Memory B cell (primary cell): ENCODE measurements around the gene PF4V1.

Source experiments
- ATAC-seq: fragments of 150-1000 bp; cut with Tn5 transposase; 2 replicates; pipeline ENCODE4 v1.10.0; 2021; ENCODE audit warnings: low read depth, mild to moderate bottlenecking, moderate library complexity
- DNase-seq, 2 donors: peaks; one replicate each; pipeline ENCODE4 v3.0.0; 2022; ENCODE audit warnings: low spot score in 2 of 2
- H3K27ac Mint-ChIP-seq: one replicate; pipeline ENCODE4 v1.8.0; 2022; ENCODE audit warnings: mild to moderate bottlenecking, moderate library complexity, mixed read lengths
- H3K27me3 Mint-ChIP-seq: one replicate; pipeline ENCODE4 v1.8.0; 2022; ENCODE audit warnings: mixed read lengths
- H3K36me3 Mint-ChIP-seq: one replicate; pipeline ENCODE4 v1.8.0; 2022; ENCODE audit warnings: mild to moderate bottlenecking, mixed read lengths
- H3K4me1 Mint-ChIP-seq: one replicate; pipeline ENCODE4 v1.8.0; 2022; ENCODE audit warnings: mixed read lengths
- H3K4me3 Mint-ChIP-seq: one replicate; pipeline ENCODE4 v1.8.0; 2022; ENCODE audit warnings: mild to moderate bottlenecking, moderate library complexity, mixed read lengths
- H3K9me3 Mint-ChIP-seq: one replicate; pipeline ENCODE4 v1.8.0; 2022; ENCODE audit warnings: mixed read lengths

Gene PF4V1

GRCh38 chr4:73869130-73870055, 16.3 kb downstream of the PF4V1 start, which contains the start of gene CXCL1:
Gene CXCL1 (plus strand): TSS chr4:73869393. CDS start chr4:73869471, 78 bp downstream.
- Mint-ChIP-seq H3K27ac (no peak within 1 kb of the TSS), H3K36me3 (no peaks in the 10 kb centered on the region), H3K4me3 (no peak within 1 kb of the TSS), H3K4me1 (no peaks in the 10 kb centered on the region), H3K27me3 (peaks cover 4% of the 10 kb centered on the region), H3K9me3 (no peaks in the 10 kb centered on the region)
- DNase-seq, result no peak
- ATAC-seq, result no peak

- Mint-ChIP-seq H3K27me3 (peaks cover 4% of the 10 kb centered on the region), H3K4me1 (no peaks in the 10 kb centered on the region), H3K9me3 (no peaks in the 10 kb centered on the region), H3K4me3 (no peak overlapping the region), H3K36me3 (no peaks in the 10 kb centered on the region), H3K27ac (no peak overlapping the region)
- ATAC-seq (no peak), DNase-seq (no peak)
Observed at GRCh38 chr4:73870260-73870659, 17.2 kb downstream of the PF4V1 start.

- H3K27ac Mint-ChIP-seq, result no peak overlapping the region
- H3K4me1 Mint-ChIP-seq, result no peaks in the 10 kb centered on the region
- ATAC-seq, result no peak
- peaks cover 4% of the 10 kb centered on the region for H3K27me3 Mint-ChIP-seq
- H3K4me3 Mint-ChIP-seq, result no peak overlapping the region
- no peaks in the 10 kb centered on the region for H3K9me3 Mint-ChIP-seq
- no peaks in the 10 kb centered on the region for H3K36me3 Mint-ChIP-seq
- DNase-seq, result no peak
Observed at GRCh38 chr4:73870768-73871167, 17.7 kb downstream of the PF4V1 start.

GRCh38 chr4:73871511-73872310, 18.6 kb downstream of the PF4V1 start:
- no peaks in the 10 kb centered on the region for H3K9me3 Mint-ChIP-seq
- DNase-seq (no peak), ATAC-seq (no peak)
- H3K27me3 Mint-ChIP-seq, result peaks cover 4% of the 10 kb centered on the region
- no peak overlapping the region for H3K4me3 Mint-ChIP-seq
- H3K27ac Mint-ChIP-seq, result no peak overlapping the region
- H3K36me3 Mint-ChIP-seq, result no peaks in the 10 kb centered on the region
- no peaks in the 10 kb centered on the region for H3K4me1 Mint-ChIP-seq

GRCh38 chr4:73872316-73873108, 19.4 kb downstream of the PF4V1 start:
- H3K27me3 Mint-ChIP-seq, result peaks cover 4% of the 10 kb centered on the region
- no peaks in the 10 kb centered on the region for H3K36me3 Mint-ChIP-seq
- H3K27ac Mint-ChIP-seq, result no peak overlapping the region
- DNase-seq, result no peak
- H3K4me3 Mint-ChIP-seq, result no peak overlapping the region
- no peaks in the 10 kb centered on the region for H3K9me3 Mint-ChIP-seq
- ATAC-seq, result no peak
- H3K4me1 Mint-ChIP-seq, result no peaks in the 10 kb centered on the region

GRCh38 chr4:73874386-73874785, 21.3 kb downstream of the PF4V1 start:
- ATAC-seq, result no peak
- Mint-ChIP-seq H3K27ac (no peak overlapping the region), H3K4me1 (no peaks in the 10 kb centered on the region), H3K27me3 (peaks cover 4% of the 10 kb centered on the region), H3K4me3 (no peak overlapping the region), H3K36me3 (no peaks in the 10 kb centered on the region), H3K9me3 (no peaks in the 10 kb centered on the region)
- DNase-seq, result no peak

GRCh38 chr4:73875401-73875800, 22.3 kb downstream of the PF4V1 start:
- Mint-ChIP-seq H3K4me3 (no peak overlapping the region), H3K4me1 (no peaks in the 10 kb centered on the region), H3K9me3 (no peaks in the 10 kb centered on the region), H3K36me3 (no peaks in the 10 kb centered on the region), H3K27me3 (no peaks in the 10 kb centered on the region), H3K27ac (no peak overlapping the region)
- DNase-seq (no peak), ATAC-seq (no peak)

- Mint-ChIP-seq H3K27ac (no peak overlapping the region), H3K4me1 (no peaks in the 10 kb centered on the region), H3K36me3 (no peaks in the 10 kb centered on the region), H3K27me3 (peaks cover 3% of the 10 kb centered on the region), H3K9me3 (no peaks in the 10 kb centered on the region), H3K4me3 (no peak overlapping the region)
- DNase-seq (no peak), ATAC-seq (no peak)
Observed at GRCh38 chr4:73883306-73883705, 30.2 kb downstream of the PF4V1 start.

GRCh38 chr4:73885574-73886267, 32.6 kb downstream of the PF4V1 start:
- H3K4me1 Mint-ChIP-seq, result no peaks in the 10 kb centered on the region
- DNase-seq, result no peak
- ATAC-seq, result no peak

GRCh38 chr4:73891326-73891725, 38.2 kb downstream of the PF4V1 start:
- H3K4me3 Mint-ChIP-seq, result no peak overlapping the region
- no peaks in the 10 kb centered on the region for H3K4me1 Mint-ChIP-seq
- H3K27ac Mint-ChIP-seq, result no peak overlapping the region
- DNase-seq (no peak), ATAC-seq (no peak)
- peaks cover 1% of the 10 kb centered on the region for H3K27me3 Mint-ChIP-seq
- no peaks in the 10 kb centered on the region for H3K9me3 Mint-ChIP-seq
- H3K36me3 Mint-ChIP-seq, result no peaks in the 10 kb centered on the region

More at GRCh38 chr4:73885574-73886267, 32.6 kb downstream of the PF4V1 start:
- Mint-ChIP-seq H3K27ac (no peak overlapping the region), H3K36me3 (no peaks in the 10 kb centered on the region), H3K9me3 (no peaks in the 10 kb centered on the region), H3K27me3 (peaks cover 3% of the 10 kb centered on the region), H3K4me3 (no peak overlapping the region)

- Mint-ChIP-seq H3K36me3 (no peaks in the 10 kb centered on the region), H3K27ac (no peak overlapping the region), H3K27me3 (peaks cover 1% of the 10 kb centered on the region), H3K4me1 (no peaks in the 10 kb centered on the region), H3K9me3 (no peaks in the 10 kb centered on the region), H3K4me3 (no peak overlapping the region)
- DNase-seq, result no peak
- no peak for ATAC-seq
Observed at GRCh38 chr4:73891739-73892405, 38.8 kb downstream of the PF4V1 start.

- H3K4me1 Mint-ChIP-seq, result no peaks in the 10 kb centered on the region
- H3K9me3 Mint-ChIP-seq, result no peaks in the 10 kb centered on the region
- no peak for ATAC-seq
- peaks cover 1% of the 10 kb centered on the region for H3K27me3 Mint-ChIP-seq
- no peaks in the 10 kb centered on the region for H3K36me3 Mint-ChIP-seq
- H3K27ac Mint-ChIP-seq, result no peak overlapping the region
- no peak for DNase-seq
- H3K4me3 Mint-ChIP-seq, result no peak overlapping the region
Observed at GRCh38 chr4:73892966-73893365, 39.9 kb downstream of the PF4V1 start.

GRCh38 chr4:73894001-73894400, 40.9 kb downstream of the PF4V1 start:
- H3K27me3 Mint-ChIP-seq, result peaks cover 1% of the 10 kb centered on the region
- no peaks in the 10 kb centered on the region for H3K36me3 Mint-ChIP-seq
- no peak for ATAC-seq
- H3K9me3 Mint-ChIP-seq, result no peaks in the 10 kb centered on the region
- no peak overlapping the region for H3K27ac Mint-ChIP-seq
- no peak for DNase-seq
- H3K4me3 Mint-ChIP-seq, result no peak overlapping the region
- no peaks in the 10 kb centered on the region for H3K4me1 Mint-ChIP-seq
